Jurkat, Clone E6-1 (cell line): ENCODE results near the gene WDR12.
A peak's percentile ranks its signal among the peaks of the same experiment; 100 is the strongest.
"Not testable (repeated sequence)": the region's sequence is repeated elsewhere in the genome, so short reads cannot be mapped to it uniquely, and the experiment has no call there.

Experiments
- DNase-seq: peaks from one replicate; pipeline ENCODE4 v3.0.0-alpha.2; 2011; ENCODE audit warnings: low read depth, low spot score
- H3K4me3 ChIP-seq: 2 replicates; pipeline ENCODE4 v1.5.1; 2011; ENCODE audit warnings: mild to moderate bottlenecking, low read length, control low read depth, moderate library complexity

Gene WDR12

GRCh38 chr2:202908186-202908585, 3.3 kb downstream of the WDR12 start:
- H3K4me3 ChIP-seq: no peak overlapping the region
- no peak for DNase-seq

GRCh38 chr2:202905507-202905906, 6.0 kb downstream of the WDR12 start:
- H3K4me3 ChIP-seq, DNase-seq: not testable (repeated sequence)

GRCh38 chr2:202885190-202885589, 26.3 kb downstream of the WDR12 start:
- no peak for DNase-seq
- H3K4me3 ChIP-seq: no peak overlapping the region

GRCh38 chr2:202883987-202884675, 27.3 kb downstream of the WDR12 start:
- DNase-seq: no peak
- no peak overlapping the region for H3K4me3 ChIP-seq

- no peak overlapping the region for H3K4me3 ChIP-seq
- no peak for DNase-seq
These were observed 29.9 kb downstream of the WDR12 start for GRCh38 chr2:202881570-202881969.

GRCh38 chr2:202877699-202878098, 33.8 kb downstream of the WDR12 start:
- no peak overlapping the region for H3K4me3 ChIP-seq
- DNase-seq: no peak

GRCh38 chr2:202871300-202872141, 40.0 kb downstream of the WDR12 start, which contains the start of gene ICA1L:
TSS of gene ICA1L (minus strand) at chr2:202871766. CDS start at chr2:202829009, 42,757 bp downstream.
- peak; percentile 17 for DNase-seq
- peak within 1 kb of the TSS; percentile 77 for H3K4me3 ChIP-seq

GRCh38 chr2:202870431-202871299, 40.8 kb downstream of the WDR12 start:
- peak overlapping the region; percentile 77 for H3K4me3 ChIP-seq
- DNase-seq: peak; percentile 53

GRCh38 chr2:202861987-202862386, 49.5 kb downstream of the WDR12 start:
- no peak for DNase-seq
- no peak overlapping the region for H3K4me3 ChIP-seq

GRCh38 chr2:202858601-202859000, 52.9 kb downstream of the WDR12 start:
- no peak for DNase-seq
- H3K4me3 ChIP-seq: no peak overlapping the region

- not testable (repeated sequence) for H3K4me3 ChIP-seq, DNase-seq
These were observed 62.1 kb downstream of the WDR12 start for GRCh38 chr2:202849343-202849742.

- H3K4me3 ChIP-seq: no peak overlapping the region
- peak; percentile 5 for DNase-seq
These were observed 62.7 kb downstream of the WDR12 start for GRCh38 chr2:202848813-202849212.

- no peak for DNase-seq
- H3K4me3 ChIP-seq: no peak overlapping the region
These were observed 63.6 kb downstream of the WDR12 start for GRCh38 chr2:202847693-202848524.

- H3K4me3 ChIP-seq: no peak overlapping the region
These were observed 66.8 kb downstream of the WDR12 start for GRCh38 chr2:202844656-202845055.

GRCh38 chr2:202842690-202843089, 68.8 kb downstream of the WDR12 start:
- H3K4me3 ChIP-seq: no peak overlapping the region
- no peak for DNase-seq

More at GRCh38 chr2:202844656-202845055, 66.8 kb downstream of the WDR12 start:
- no peak for DNase-seq

- no peak for DNase-seq
- H3K4me3 ChIP-seq: no peak overlapping the region
These were observed 70.2 kb downstream of the WDR12 start for GRCh38 chr2:202841090-202841867.

GRCh38 chr2:202831242-202832220, 79.9 kb downstream of the WDR12 start:
- DNase-seq: peak; percentile 80
- no peak overlapping the region for H3K4me3 ChIP-seq
